ENCODE measurements around the gene PDE6G.
"Not testable (repeated sequence)": the region's sequence is repeated elsewhere in the genome, so short reads cannot be mapped to it uniquely, and the experiment has no call there.

Gene PDE6G

GRCh38 chr17:81636505-81637288 is 19.6 kb downstream of the PDE6G start, which contains the start of the genes NPLOC4 and TSPAN10:
Gene NPLOC4, minus strand, starts transcription at chr17:81637112. Its CDS starts 182 bp downstream, at chr17:81636930.
Gene TSPAN10, plus strand, starts transcription at chr17:81637196. Its CDS starts 5,217 bp downstream, at chr17:81642413.
- H3K27ac ChIP-seq: peak within 1 kb of the TSS; percentile 93
- TF ChIP-seq CTCF (conservative IDR thresholded peaks at IDR 0.05): no peak

- peak overlapping the region; percentile 93 for H3K27ac ChIP-seq
- no peak for TF ChIP-seq CTCF (conservative IDR thresholded peaks at IDR 0.05)
Measured at GRCh38 chr17:81635973-81636504, 20.3 kb downstream of the PDE6G start.

GRCh38 chr17:81635431-81635830 is 20.9 kb downstream of the PDE6G start:
- TF ChIP-seq CTCF (conservative IDR thresholded peaks at IDR 0.05): no peak
- H3K27ac ChIP-seq: peak overlapping the region; percentile 93

GRCh38 chr17:81631482-81631881 is 24.9 kb downstream of the PDE6G start:
- no peak overlapping the region for H3K27ac ChIP-seq
- TF ChIP-seq CTCF (conservative IDR thresholded peaks at IDR 0.05): no peak

- H3K27ac ChIP-seq: no peak overlapping the region
- no peak for TF ChIP-seq CTCF (conservative IDR thresholded peaks at IDR 0.05)
Measured at GRCh38 chr17:81630274-81630673, 26.1 kb downstream of the PDE6G start.

- TF ChIP-seq CTCF (conservative IDR thresholded peaks at IDR 0.05): no peak
- peak overlapping the region; percentile 9 for H3K27ac ChIP-seq
Measured at GRCh38 chr17:81621494-81622130, 34.7 kb downstream of the PDE6G start.

- H3K27ac ChIP-seq: not testable (repeated sequence)
Measured at GRCh38 chr17:81618307-81618706, 38.0 kb downstream of the PDE6G start.
